GM12878 (cell line): ENCODE data around the gene KIFAP3. TPM values are rescaled to one million over a fixed set of nuclear protein-coding genes. Genes with fewer than 3 reads are reported as not detected.

Experiments
- ATAC-seq: fragments of 200-7000 bp; cut with Tn5 transposase; 3 replicates; pipeline ENCODE4 v1.9.1; 2020; ENCODE audit warnings: mild to moderate bottlenecking, moderate library complexity
- BruUV-seq: library from RNA; stranded (reverse); fragments of 400-500 nt; replicated peaks from 2 replicates; lab custom pipeline; 2021; lab: Mats Ljungman, UMichigan
- CTCF ChIA-PET: fragments of 300-600 bp; sonication (Branson Sonifier 250); formaldehyde crosslinking; extraction: SDS; loops from one replicate; lab custom pipeline; 2021; ENCODE audit warnings: inconsistent platforms; lab: Yijun Ruan, JAX
- POLR2A ChIA-PET: fragments of 350-600 bp; formaldehyde crosslinking; extraction: SDS; loops from one replicate; lab custom pipeline; 2021; ENCODE audit warnings: inconsistent platforms; lab: Charles Lee
- RAD21 ChIA-PET: fragments of 300-600 bp; sonication (Branson Sonifier 250); formaldehyde crosslinking; loops from one replicate; lab custom pipeline; 2023; ENCODE audit warnings: antibody characterized with exemption; ENCODE audit not compliant: unreplicated experiment; lab: Charles Lee
- SMC1A ChIA-PET: fragments of 300-600 bp; sonication (Branson Sonifier 250); formaldehyde crosslinking; loops from one replicate; lab custom pipeline; 2023; ENCODE audit not compliant: unreplicated experiment, uncharacterized antibody; lab: Charles Lee
- DNase-seq: peaks from one replicate; pipeline ENCODE4 v3.0.0-alpha.2; 2011; ENCODE audit warnings: low read depth, low spot score
- FAIRE-seq: peaks from 3 replicates; lab custom pipeline; 2011; peaks lifted over from hg19 to GRCh38; lab: Jason Lieb, UNC
- H2AFZ ChIP-seq: 2 replicates; pipeline ENCODE4 v1.6.0; 2011; ENCODE audit warnings: low read depth, low read length, control low read depth; ENCODE audit not compliant: control insufficient read depth
- H3K27ac ChIP-seq: 2 replicates; pipeline ENCODE4 v1.5.1; 2011; ENCODE audit warnings: control low read depth; ENCODE audit not compliant: control insufficient read depth, insufficient read depth
- H3K27me3 ChIP-seq, 2 experiments: replicated peaks in 1 of 2; 2 replicates each; pipeline versions ENCODE4 v1.6.0 to v1.6.1; 2011; ENCODE audit warnings: low read length in 1 of 2; ENCODE audit not compliant: control insufficient read depth in 2 of 2, insufficient read depth in 2 of 2
- H3K36me3 ChIP-seq, 2 experiments: 2 replicates each; pipeline ENCODE4 v1.5.1; 2011; ENCODE audit warnings: low read length in 1 of 2; ENCODE audit not compliant: control insufficient read depth in 2 of 2, insufficient read depth in 2 of 2
- H3K4me1 ChIP-seq: 2 replicates; pipeline ENCODE4 v1.6.1; 2011; ENCODE audit warnings: mild to moderate bottlenecking, low read length, moderate library complexity, mixed read lengths; ENCODE audit not compliant: control insufficient read depth, insufficient read depth
- H3K4me2 ChIP-seq: 2 replicates; pipeline ENCODE4 v1.6.0; 2011; ENCODE audit warnings: control low read depth; ENCODE audit not compliant: control insufficient read depth, insufficient read depth
- H3K4me3 ChIP-seq: fragments of 200-600 bp; sonication (generic); 2 replicates; pipeline ENCODE4 v1.5.1; 2016
- H3K79me2 ChIP-seq: 2 replicates; pipeline ENCODE4 v1.6.0; 2011; ENCODE audit warnings: low read length; ENCODE audit not compliant: control insufficient read depth, insufficient read depth
- H3K9ac ChIP-seq: 2 replicates; pipeline ENCODE4 v1.8.0; 2011; ENCODE audit warnings: low read length, control low read depth, mixed read lengths; ENCODE audit not compliant: control insufficient read depth, insufficient read depth
- H3K9me3 ChIP-seq: replicated peaks from 3 replicates; pipeline ENCODE4 v1.5.1; 2011; ENCODE audit warnings: mild to moderate bottlenecking, low read length; ENCODE audit not compliant: control insufficient read depth, insufficient read depth
- H4K20me1 ChIP-seq: 2 replicates; pipeline ENCODE4 v1.6.0; 2011; ENCODE audit not compliant: control insufficient read depth, insufficient read depth
- E4F1 ChIP-seq: fragments of 450-650 bp; IDR thresholded peaks from 2 replicates; pipeline ENCODE4 v1.6.1; 2018; ENCODE audit warnings: borderline replicate concordance, mild to moderate bottlenecking; ENCODE audit not compliant: partially characterized antibody
- NRF1 ChIP-seq: conservative IDR thresholded peaks from 2 replicates; pipeline ENCODE4 v1.6.1; 2011; ENCODE audit warnings: mild to moderate bottlenecking, low read depth, low read length, improper control_type of control experiment
- PAX5 ChIP-seq: IDR thresholded peaks from 2 replicates; pipeline ENCODE4 v1.6.1; 2011; ENCODE audit warnings: low read depth, low read length, borderline replicate concordance
- SIX5 ChIP-seq: IDR thresholded peaks from 2 replicates; pipeline ENCODE4 v1.6.1; 2011; ENCODE audit warnings: mild to moderate bottlenecking, low read depth, low read length, moderate library complexity; ENCODE audit not compliant: severe bottlenecking
- SMAD1 ChIP-seq: fragments of 450-650 bp; IDR thresholded peaks from 2 replicates; pipeline ENCODE4 v1.6.1; 2018; ENCODE audit warnings: mild to moderate bottlenecking, low read depth; ENCODE audit not compliant: partially characterized antibody
- YBX1 ChIP-seq: fragments of 450-650 bp; IDR thresholded peaks from 2 replicates; pipeline ENCODE4 v1.6.1; 2016; ENCODE audit warnings: antibody characterized with exemption
- WGBS: methylation state at CpG from one replicate; pipeline ENCODE4 v1.1.6; 2016; ENCODE audit warnings: low lambda C conversion rate; ENCODE audit not compliant: insufficient replicate concordance, insufficient coverage; ENCODE audit errors: missing lambda C conversion rate; 5-methylcytosine and 5-hydroxymethylcytosine counted together
- in situ Hi-C: fragments of 300-500 bp; cut with MboI; formaldehyde crosslinking; loops from 9 replicates; pipeline ENCODE4 v1.14.3; 2018; ENCODE audit warnings: mixed read lengths
- intact Hi-C: fragments of 100-400 bp; cut with micrococcal nuclease; formaldehyde crosslinking; loops from one replicate; pipeline ENCODE4 v1.14.2; 2022; ENCODE audit not compliant: unreplicated experiment
- polyA plus RNA-seq, 11 experiments: library from polyadenylated mRNA; depleted of rRNA in 4 of 11; unstranded in 6 of 11; stranded (reverse) in 5 of 11; fragments of >200 nt; fragmentation: Nextera tagmentation in 4 of 11; fragmentation: Illumina TruSeq in 1 of 11; extraction: Ambion mirVana in 4 of 11; extraction: Trizol in 1 of 11; gene quantifications; 1 replicate in 1 of 11; 2 replicates in 10 of 11; pipeline versions ENCODE4 v1.2.1 to v1.2.3, GENCODE V29; 2011 to 2016; ENCODE audit warnings: inconsistent platforms in 2 of 11, missing spikeins in 2 of 11, low read depth in 1 of 11
- total RNA-seq, 4 experiments: library from RNA; depleted of rRNA in 3 of 4; stranded (reverse); fragments of >200 nt in 3 of 4; fragmentation: Illumina TruSeq in 1 of 4; extraction: Trizol in 1 of 4; gene quantifications; 2 replicates each; pipeline versions ENCODE4 v1.2.1 to v1.2.3, GENCODE V29; 2013 to 2021

Gene KIFAP3
- total and polyA plus RNA-seq, 10 of the 15 experiments (the other 5 are each of a cell fraction or from before 2014, with no cell fraction given), result 13.7 to 100 (median 18.9) TPM

- Histone ChIP-seq H3K27me3 (no peaks in the 10 kb centered on the region), H3K9me3 (no peaks in the 10 kb centered on the region), H3K4me3 (no peak overlapping the region), H3K36me3 (no peaks in the 10 kb centered on the region), H3K79me2 (no peaks in the 10 kb centered on the region), H4K20me1 (no peaks in the 10 kb centered on the region), H3K4me2 (no peak overlapping the region), H3K4me1 (no peaks in the 10 kb centered on the region), H3K9ac (no peak overlapping the region), H2AFZ (no peak overlapping the region), H3K27ac (no peak overlapping the region)
- TF ChIP-seq YBX1 (no peak), PAX5 (no peak), SMAD1 (no peak), NRF1 (no peak), E4F1 (no peak), SIX5 (no peak)
- FAIRE-seq, result no peak
- intact Hi-C loops (no loop called here), in situ Hi-C loops (no loop called here)
- WGBS, result 100% methylated on average over 1 of the region's 1 CpG
- ChIA-PET POLR2A (no interaction called here), SMC1A (interaction anchor here (1.2 to 2.1 kb wide), 4 partner anchors 16 to 124 kb away, joined by 3 to 7 read pairs (median 4); partner anchors contain the start of gene KIFAP3), RAD21 (no interaction called here), CTCF (interaction anchor here (1.2 kb wide), 2 partner anchors 11 to 107 kb away, joined by 3 to 4 read pairs; no protein-coding TSS in a partner anchor)
- DNase-seq, result no peak
- no TSS peak for BruUV-seq
- ATAC-seq, result no peak
Observed at GRCh38 chr1:169951108-169951507, 123.4 kb downstream of the KIFAP3 start.
